DND-41 (cell line): Measurements from ENCODE around the gene KRT36.

ENCODE experiments used
- CTCF ChIP-seq: IDR thresholded peaks from 2 replicates; pipeline ENCODE4 v1.5.1; 2012; ENCODE audit warnings: borderline replicate concordance, low read length, moderate library complexity, mild to moderate bottlenecking; ENCODE audit not compliant: poor library complexity, severe bottlenecking; ENCODE audit errors: extremely low read depth
- EZH2 ChIP-seq: IDR thresholded peaks from 3 replicates; pipeline ENCODE4 v1.6.1; 2012; ENCODE audit warnings: borderline replicate concordance, low read depth, mild to moderate bottlenecking, moderate library complexity, low read length, inconsistent platforms; ENCODE audit not compliant: severe bottlenecking

DNA sequence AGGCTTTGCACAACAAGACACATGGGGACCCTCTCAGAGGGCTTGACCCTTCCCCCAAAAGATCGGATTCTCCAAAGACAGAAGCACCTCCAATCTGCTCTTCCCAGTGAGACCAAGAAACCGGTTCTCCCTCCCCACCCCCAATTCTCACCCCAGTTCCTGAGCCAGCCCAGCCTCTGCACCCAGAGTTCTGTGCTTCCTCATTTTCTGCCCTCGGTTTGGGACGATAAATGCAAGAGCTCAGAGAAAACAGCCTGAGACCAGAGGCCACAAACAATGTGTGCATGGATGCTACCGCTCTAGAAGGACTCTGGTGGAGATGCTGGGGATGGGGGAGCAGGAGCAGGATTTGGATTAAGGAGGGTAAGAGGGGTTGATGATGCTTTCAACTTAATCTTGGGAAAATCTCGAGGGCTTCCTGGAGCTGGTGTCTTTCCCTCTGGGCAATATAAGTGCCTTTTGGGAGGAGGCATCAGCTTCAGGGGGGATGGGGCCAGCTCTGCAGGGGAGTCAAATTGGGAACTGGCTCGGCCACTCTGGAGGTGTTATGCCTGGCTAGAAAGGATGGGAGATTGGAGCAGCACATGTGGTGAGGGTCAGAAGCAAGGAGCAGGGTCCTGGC, 22.9 kb upstream of the KRT36 start:
- TF ChIP-seq CTCF: no peak
- no peak for TF ChIP-seq EZH2
